Measurements from ENCODE around the gene DRC7.

Gene DRC7

GRCh38 chr16:57690782-57691471, 3.7 kb upstream of the DRC7 start:
- peak; percentile 6 for DNase-seq (ENCODE audit: low read depth)

GRCh38 chr16:57692636-57693035, 2.0 kb upstream of the DRC7 start:
- no peak for DNase-seq (ENCODE audit: low read depth)

- no peak for DNase-seq (ENCODE audit: low read depth)
These were observed 1.1 kb upstream of the DRC7 start for GRCh38 chr16:57693550-57693949.

- no peak for DNase-seq (ENCODE audit: low read depth)
These were observed 328 bp upstream of the DRC7 start for GRCh38 chr16:57694231-57694724.

GRCh38 chr16:57695680-57696069, 1.1 kb downstream of the DRC7 start:
- no peak for DNase-seq (ENCODE audit: low read depth)

GRCh38 chr16:57696240-57696639, 1.6 kb downstream of the DRC7 start:
- DNase-seq (ENCODE audit: low read depth) = no peak

- no peak for DNase-seq (ENCODE audit: low read depth)
These were observed 3.4 kb downstream of the DRC7 start for GRCh38 chr16:57697896-57698537.

- no peak for DNase-seq (ENCODE audit: low read depth)
These were observed 4.3 kb downstream of the DRC7 start for GRCh38 chr16:57698812-57699405.

- DNase-seq (ENCODE audit: low read depth) = no peak
These were observed 4.9 kb downstream of the DRC7 start for GRCh38 chr16:57699481-57699880.

- no peak for DNase-seq (ENCODE audit: low read depth)
These were observed 5.3 kb downstream of the DRC7 start for GRCh38 chr16:57699899-57700298.

- DNase-seq (ENCODE audit: low read depth) = no peak
These were observed 6.4 kb downstream of the DRC7 start for GRCh38 chr16:57700781-57701551.

- no peak for DNase-seq (ENCODE audit: low read depth)
These were observed 7.3 kb downstream of the DRC7 start for GRCh38 chr16:57701759-57702371.

- DNase-seq (ENCODE audit: low read depth) = no peak
These were observed 8.9 kb downstream of the DRC7 start for GRCh38 chr16:57703416-57704010.

GRCh38 chr16:57704011-57704904, 9.7 kb downstream of the DRC7 start:
- no peak for DNase-seq (ENCODE audit: low read depth)

- DNase-seq (ENCODE audit: low read depth) = no peak
These were observed 10.6 kb downstream of the DRC7 start for GRCh38 chr16:57704905-57705852.

GRCh38 chr16:57706717-57707116, 12.1 kb downstream of the DRC7 start:
- DNase-seq (ENCODE audit: low read depth) = no peak

GRCh38 chr16:57707331-57707730, 12.7 kb downstream of the DRC7 start:
- DNase-seq (ENCODE audit: low read depth) = no peak

- DNase-seq (ENCODE audit: low read depth) = no peak
These were observed 13.6 kb downstream of the DRC7 start for GRCh38 chr16:57708168-57708567.

- no peak for DNase-seq (ENCODE audit: low read depth)
These were observed 15.1 kb downstream of the DRC7 start for GRCh38 chr16:57709663-57710062.

GRCh38 chr16:57711346-57711745, 16.7 kb downstream of the DRC7 start:
- DNase-seq (ENCODE audit: low read depth) = no peak

Data from EH (cell line).